Hepatocyte (in vitro differentiated cells): Measurements from ENCODE around the gene BRIP1.

Experiments used
- CTCF ChIP-seq: fragments of 200-600 bp; sonication (generic); IDR thresholded peaks from 2 replicates; pipeline ENCODE4 v1.5.1; 2016; ENCODE audit warnings: antibody characterized with exemption, mild to moderate bottlenecking; ENCODE audit not compliant: poor library complexity
- EZH2 ChIP-seq: fragments of 200-600 bp; sonication (generic); IDR thresholded peaks from 2 replicates; pipeline ENCODE4 v1.6.1; 2016; ENCODE audit warnings: antibody characterized with exemption, mild to moderate bottlenecking, borderline replicate concordance
- EZH2phosphoT487 ChIP-seq: fragments of 200-600 bp; sonication (generic); IDR thresholded peaks from one replicate; pipeline ENCODE4 v1.6.1; 2018; ENCODE audit warnings: antibody characterized with exemption, mild to moderate bottlenecking, low read depth, moderate library complexity; ENCODE audit not compliant: unreplicated experiment, severe bottlenecking

- no peak for TF ChIP-seq CTCF
- no peak for TF ChIP-seq EZH2phosphoT487
- TF ChIP-seq EZH2: no peak
Measured at GRCh38 chr17:61647047-61647446, 216.3 kb downstream of the BRIP1 start.
